Measurements from ENCODE around the gene UNC5CL.
"Not testable (repeated sequence)": the region's sequence is repeated elsewhere in the genome, so short reads cannot be mapped to it uniquely, and the experiment has no call there.

Gene UNC5CL

DNA sequence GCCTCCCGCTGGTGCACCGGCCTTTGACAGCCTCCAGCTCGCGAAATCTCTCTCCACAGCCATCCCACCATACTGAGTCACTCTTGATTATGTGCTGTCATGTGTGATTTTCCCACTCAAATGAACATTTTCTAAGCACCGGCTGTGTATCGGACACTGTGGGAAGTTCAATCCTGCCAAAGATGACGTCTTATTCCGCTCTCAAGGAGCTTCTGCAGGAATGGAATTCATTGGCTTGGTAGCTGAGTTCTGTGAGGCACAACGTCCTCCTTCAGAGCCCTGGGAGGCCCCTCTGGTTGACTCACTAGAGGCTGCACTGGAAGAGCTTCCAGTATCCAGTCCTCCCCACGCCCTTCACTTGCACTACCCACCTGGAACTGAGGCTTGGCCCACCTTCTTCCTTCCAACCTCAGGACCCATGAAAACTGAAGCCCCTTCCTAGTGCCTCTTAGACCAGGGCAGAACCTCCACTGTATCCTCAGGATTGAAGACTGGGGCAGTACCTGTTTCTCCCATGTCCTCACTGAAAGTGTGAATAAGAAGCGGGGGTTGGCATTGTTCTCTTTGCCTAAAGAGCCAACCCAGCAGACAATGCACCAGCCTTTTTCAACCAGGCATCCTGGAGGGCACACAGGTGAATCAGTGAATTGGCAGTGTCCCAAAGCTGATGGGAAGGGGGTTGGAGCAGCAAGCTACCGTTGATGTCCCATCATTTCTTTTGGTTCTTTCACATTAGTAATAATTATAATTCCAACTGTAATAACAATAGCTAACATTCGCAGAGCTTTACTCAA is 1.7 kb downstream of the UNC5CL start:
- no peak for DNase-seq

DNA sequence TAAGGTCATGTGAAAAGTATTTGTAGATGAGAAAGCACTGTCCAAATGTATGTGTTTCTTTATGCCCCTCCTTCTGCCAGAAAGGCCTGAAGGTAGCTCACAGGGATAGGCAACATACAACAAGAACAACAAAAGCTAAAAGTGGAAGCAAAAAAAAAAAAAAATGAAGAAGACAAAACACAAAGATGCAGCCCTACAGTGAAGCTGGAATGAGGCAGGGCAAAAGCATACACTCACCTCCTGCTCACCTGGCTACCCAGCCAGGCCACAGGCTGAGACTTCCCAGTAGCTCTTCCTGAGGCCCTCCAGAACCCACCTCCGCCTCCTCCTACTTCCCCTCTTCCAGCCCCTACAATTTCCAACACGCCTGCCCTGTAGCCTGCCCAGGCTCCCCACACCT is 2.4 kb downstream of the UNC5CL start:
- DNase-seq = no peak

DNA sequence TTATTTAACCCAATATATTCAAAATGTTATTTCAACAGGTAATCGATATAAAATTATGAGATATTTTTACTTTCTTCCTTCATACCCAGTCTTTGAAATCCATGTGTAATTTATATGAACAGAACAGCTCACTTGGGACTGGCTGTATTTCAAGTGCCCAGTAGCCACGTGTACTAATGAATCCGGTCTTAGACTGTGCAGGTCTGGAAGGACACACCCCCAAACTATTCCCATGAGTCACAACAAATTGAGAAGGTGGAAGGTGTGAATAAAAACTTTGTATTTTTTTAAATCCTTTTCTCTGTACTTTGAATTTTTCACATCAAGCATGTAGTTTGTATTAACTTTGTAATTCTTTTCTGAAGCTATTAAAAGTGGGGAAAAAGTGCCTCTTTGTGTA is 2.8 kb downstream of the UNC5CL start:
- no peak for DNase-seq

DNA sequence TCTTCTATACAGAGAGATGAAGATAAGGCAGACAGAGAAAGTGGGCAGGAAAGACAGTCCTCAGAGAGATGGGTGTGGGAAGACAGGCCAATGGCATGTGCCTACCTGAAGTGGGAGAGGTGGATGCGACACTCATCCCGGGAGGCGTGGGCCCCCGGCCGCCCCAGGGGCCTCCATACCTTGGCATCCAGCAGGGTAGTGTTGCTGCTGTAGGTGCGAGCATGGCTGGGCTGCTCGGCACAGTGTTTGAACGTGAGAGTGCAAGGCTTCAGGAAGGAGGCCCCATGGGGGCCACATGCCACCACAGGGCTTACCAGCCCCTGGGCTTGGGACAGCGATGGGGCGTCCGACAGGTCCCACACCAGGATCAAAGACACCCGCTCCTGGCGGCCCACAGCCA is 5.2 kb downstream of the UNC5CL start:
- DNase-seq = no peak

DNA sequence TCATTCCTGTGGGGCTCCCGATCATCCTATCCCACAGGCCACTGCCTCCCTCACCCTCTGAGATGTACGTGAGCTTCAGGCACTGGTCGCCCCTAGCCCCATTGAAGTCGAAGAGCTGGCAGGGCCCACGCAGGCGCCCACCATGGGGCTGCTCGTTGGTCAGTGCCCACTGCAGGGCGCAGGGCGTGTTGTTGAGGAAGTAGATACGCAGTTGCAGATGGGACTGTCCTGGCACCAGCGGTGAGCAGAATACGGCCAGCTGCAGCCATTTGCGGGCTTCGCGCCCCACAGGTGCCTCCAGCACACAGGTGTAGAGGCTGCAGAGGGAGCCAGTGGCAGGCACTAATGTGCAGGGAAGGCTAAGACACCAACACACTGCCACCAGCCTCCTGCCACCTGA is 6.2 kb downstream of the UNC5CL start:
- no peak for DNase-seq

DNA sequence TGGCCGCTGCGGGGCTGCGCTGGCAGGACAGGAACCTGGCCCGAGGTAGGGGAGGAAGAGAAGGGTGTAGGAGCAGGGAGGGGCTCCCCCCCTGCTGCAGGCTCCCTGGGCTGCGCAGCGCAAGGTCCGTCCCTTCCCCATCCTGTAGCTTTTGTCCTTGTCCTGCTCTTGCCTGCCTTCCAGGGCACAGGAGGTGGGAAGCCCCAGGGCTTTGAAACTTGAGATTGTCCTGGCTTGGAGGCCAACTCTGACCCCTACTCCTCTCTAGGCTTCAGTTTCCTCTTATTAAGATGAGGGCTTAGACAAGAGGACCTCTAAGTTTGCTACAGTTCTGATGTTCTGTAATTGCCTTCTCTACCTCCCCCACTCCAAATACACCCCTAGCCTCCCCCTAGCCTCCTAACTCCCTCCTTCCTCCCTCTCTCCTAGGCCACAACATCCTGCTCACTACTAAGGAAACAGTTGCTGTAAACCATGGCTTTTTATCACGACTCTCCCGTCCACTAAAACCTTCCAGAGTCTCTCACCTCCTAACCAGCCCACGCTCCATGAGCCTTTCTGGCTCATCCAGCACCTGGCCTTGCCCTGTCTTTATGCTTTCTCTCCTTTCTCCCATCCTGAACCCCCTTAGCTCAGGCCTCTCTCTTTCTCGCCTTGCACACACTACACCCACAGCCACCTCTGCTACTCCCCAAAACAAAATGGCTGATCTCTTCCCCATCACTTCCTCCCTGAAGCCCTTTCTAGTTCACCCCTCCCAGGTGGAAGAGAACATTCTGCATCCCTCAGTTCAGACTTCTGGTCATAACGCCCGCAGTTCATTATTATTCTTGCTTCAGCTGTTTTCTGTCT is 10.2 kb downstream of the UNC5CL start:
- DNase-seq = peak; percentile 40

DNA sequence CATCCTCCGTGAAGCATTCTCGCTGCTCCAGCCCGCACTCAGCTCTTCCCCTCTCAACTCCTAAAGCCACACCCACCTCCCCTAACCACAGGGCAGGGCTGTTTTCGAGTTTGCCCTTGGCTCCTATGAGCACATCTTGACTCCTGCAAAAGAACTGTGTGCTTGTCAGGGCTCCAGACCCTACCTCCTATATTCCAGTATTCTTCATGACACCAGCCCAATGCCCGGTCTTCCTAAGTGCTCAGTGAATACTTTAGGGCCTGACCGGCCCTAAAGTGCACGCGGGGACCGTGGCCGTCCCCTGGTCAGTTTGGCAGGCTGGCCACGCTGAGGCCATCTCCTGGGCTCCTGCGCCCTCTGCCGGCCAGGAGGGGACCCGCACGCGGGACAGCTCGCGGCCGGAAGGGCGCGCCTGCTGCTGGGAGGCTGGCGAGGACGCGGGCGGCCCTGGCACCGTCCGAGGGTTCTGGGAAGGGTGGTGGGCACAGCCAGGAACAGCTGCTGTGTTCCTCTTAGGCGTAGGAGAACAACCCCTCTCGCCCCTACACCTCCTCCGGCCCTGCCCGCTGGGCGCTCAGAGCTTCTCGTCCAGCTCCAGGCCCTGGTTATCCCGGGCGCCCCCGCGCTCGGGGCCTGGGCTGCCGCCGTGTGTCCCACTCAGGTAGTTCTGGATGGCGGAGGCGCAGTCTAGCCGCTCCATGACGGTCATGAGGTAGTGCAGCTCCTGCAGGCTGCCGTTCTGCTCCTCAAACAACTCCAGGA is 11.0 kb downstream of the UNC5CL start:
- peak; percentile 83 for DNase-seq

DNA sequence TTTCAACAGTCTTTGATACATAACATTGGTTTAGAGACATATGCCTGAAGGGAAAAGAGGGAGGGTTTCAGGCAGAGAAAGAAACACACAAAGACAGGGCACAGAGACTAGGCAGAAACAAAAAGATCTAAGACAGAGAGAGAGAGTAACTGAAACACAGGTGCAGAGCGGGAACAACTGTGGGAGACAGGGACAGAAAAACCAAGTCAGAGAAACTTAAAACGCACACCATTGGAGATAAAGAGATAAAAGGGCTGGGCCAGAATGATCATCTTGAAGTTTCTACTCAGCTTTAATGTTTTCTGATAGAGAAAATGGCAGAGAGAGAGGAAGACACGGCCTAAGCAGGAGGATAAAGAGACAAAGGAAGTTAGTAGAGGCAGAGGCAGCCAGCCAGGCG is 11.8 kb downstream of the UNC5CL start:
- DNase-seq = no peak

DNA sequence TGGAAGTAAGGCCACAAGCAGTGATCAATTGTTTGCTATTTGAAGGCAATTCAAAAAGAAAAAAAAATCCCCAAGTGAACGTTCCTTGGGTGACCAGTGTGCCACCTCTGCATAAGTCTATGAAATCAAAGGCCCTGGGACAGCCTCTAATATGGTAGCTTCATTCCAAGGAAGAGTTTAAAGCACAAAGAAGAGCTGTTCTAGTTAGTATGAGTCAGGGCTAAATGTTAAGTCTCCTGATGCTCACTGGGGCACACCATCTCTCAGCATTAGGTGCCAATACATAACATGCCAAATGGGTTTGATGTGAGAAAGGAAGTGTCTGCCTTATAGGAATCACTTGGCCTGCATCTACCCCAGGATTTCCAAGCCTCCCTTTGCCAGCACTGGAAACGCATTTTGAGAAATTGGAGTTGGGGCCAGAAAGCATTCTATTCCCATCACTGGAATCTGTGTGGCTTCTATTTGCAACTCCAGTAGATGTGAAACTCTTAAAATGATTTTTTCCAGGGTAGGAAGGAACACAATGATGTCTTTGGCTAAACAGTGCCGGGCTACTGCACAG is 13.0 kb downstream of the UNC5CL start:
- DNase-seq = no peak

DNA sequence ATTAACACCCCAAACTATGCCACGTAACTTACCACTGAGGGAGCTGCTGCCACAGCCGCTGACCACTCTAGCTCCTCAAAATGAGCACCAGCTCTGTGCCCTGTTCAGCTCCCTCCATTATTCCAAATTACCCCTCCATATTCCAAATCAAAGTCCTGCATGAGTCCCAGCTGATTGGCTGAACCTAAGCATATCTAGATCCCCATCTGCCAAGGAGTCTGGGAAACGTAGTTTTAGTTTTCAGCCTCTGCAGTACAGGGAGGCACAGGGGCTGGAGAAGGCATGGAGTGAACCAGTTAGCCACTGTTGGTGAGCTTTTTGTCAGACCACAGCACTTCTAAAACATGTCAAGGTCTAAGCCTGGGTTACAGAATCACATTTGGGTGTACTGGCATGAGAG is 15.9 kb downstream of the UNC5CL start:
- no peak for DNase-seq

DNA sequence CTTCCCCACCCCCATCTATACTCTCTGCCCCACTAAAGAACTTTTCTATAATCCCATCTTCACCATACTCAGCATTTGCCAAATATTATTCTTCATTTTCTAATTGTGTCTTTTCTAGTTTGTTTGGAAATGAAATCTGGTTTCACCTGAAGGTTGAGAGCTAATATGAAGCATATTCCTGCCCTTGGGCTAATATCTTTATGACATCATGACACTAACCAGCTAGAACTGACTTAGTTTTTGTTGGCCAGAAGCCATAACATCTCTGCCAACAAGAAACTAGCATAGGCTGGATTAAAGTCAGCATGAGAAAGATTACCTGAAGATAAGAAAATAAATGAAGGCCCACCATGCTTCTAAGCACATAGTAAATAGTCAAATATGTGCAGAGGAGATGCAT is 16.7 kb downstream of the UNC5CL start:
- DNase-seq = no peak

DNA sequence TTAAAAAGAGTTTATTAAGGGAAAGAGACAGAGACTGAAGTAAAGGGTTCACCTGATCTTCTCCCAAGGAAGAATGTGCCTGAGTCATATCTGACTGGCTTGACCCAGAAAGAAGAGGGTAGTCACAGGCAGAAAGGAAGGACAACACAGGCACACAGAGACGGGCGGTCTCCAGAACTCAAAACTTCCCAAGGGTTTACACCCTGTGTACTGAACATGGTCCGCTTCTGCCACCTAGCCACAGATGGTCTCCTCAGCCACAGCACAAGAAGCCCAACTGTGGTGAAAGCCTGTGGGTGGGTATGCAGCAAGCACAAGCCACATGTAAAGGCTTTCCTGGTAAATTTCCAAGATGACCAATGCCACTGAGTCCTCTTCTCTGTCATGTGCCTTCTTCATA is 17.2 kb downstream of the UNC5CL start:
- DNase-seq = no peak

DNA sequence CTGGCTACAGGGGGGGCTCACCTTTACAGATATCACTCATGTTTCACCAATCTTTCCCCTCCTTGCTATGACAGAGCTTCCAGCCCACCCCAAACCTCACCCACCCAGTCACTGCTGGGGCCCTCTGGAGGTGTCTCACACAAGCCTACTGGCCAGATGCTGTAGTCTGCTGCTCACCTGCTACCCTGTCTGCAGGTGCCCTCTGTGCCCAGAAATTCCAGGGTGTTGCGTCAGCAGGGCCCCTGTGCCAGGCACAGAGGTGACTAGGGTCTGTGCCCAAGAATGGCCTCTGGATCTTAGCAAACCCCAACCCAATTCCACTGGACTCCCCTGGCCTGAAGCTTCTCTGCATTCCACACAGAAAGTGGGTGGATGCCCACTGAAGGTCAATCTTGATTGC is 21.4 kb downstream of the UNC5CL start:
- no peak for DNase-seq

DNA sequence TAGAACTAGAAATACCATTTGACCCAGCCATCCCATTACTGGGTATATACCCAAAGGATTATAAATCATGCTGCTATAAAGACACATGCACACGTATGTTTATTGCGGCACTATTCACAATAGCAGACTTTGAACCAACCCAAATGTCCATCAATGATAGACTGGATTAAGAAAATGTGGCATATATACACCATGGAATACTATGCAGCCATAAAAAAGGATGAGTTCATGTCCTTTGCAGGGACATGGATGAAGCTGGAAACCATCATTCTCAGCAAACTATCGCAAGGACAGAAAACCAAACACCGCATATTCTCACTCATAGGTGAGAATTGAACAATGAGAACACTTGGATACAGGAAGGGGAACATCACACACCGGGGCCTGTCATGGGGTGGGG is 23.2 kb downstream of the UNC5CL start:
- not testable (repeated sequence) for DNase-seq

DNA sequence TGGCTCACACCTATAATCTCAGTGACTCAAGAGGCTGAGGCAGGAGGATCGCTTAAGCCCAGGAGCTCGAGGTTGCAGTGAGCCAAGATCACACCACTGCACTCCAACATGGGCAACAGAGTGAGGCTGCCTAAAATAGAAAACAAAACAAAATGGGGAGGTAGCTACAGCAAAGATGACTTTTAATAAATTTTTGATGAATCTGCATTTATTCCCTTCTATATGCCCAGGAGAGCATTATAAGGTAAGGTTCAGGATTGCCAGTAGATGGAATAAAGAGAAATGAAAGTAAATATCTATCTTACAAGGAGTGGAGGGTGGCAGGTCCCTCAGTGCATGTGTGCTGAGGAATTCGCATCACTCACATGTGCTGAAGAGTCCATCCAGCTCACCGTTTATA is 24.2 kb downstream of the UNC5CL start:
- DNase-seq = no peak

DNA sequence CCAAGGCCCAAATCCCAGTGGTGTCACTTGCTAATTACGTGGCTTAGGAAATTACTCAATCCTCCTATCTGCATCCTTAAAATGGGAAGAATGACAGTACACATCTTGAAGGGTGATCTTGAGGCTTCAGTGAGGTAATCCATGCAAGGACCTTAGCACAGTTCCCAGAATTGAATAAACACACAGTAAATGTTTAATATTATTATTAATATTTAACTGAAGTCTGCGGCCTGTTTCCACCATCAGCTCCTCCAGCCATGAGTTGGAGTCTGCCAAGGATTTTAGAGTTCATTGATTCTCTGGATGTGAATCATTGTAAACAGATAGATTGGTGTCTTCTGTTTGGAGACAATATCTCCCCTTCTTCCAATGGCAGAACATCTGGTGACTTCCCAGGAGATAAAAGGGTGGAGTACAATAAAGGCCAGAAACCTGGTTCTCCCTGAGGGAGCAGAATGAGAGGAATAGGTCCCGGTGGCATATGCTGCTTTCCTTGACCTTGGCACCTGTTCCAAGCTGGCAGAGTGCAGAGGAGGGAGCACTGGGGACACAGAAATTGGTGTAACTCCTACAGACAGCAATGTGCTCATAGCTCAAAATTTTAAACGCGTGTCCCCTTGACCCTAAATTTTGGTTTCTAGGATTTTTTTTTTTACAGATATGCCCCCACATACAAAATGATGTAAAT is 25.4 kb downstream of the UNC5CL start:
- DNase-seq = no peak

DNA sequence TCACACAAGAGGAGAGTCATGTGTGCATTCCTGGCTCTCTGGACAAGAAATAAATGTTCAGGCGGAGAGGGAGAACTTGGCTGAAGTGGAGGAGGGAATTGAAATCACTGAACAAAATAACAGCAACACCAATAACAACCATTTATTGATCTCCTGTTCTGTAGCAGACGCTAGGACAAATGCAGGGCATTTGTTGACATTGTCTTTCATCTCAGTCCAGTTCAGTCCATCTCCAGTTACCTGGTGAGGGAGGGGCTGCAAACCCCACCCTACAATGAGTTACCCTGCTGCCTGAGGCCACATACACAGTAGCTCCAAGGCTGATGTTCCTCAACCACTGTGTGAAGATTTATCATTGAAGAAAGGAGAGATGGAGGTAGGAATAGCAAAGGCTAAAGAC is 27.3 kb downstream of the UNC5CL start:
- no peak for DNase-seq

DNA sequence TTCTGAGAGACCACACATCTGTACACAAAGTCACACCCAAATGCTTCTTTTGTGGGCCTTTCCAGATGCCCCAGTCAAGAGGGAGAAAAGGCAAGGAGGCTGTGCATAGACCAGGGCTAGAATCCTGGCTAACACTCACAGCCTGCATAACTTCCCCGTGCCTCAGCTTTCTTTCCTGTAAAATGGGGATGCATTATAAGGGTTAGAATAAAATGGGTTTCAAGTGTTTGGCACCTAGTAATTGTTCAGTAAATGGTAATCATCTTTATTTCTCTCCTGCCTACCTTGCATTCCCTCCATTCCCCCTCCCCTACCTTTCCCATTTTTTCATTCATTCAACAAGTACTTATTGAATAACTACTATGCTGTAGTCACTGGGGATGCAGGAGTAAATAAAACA is 29.4 kb downstream of the UNC5CL start:
- no peak for DNase-seq

DNA sequence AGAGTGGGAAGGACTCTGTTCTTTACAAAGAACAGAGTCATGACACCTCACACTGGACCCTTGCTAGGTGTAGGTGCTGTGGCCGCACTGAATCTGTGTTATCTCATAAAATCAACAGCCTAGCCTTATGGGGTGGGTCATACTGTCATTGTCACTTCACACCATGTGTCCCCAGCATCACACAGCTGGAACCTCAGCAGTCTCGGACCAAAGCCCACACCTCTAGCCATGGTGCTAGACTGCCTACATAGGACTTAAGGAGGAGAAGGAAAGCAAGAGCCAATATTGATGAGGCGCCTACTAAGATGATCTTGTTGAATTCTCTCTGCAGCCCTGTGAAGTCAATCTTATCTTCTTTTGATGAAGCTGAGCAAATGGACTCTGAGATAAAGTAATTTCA is 31.0 kb downstream of the UNC5CL start:
- no peak for DNase-seq

DNA sequence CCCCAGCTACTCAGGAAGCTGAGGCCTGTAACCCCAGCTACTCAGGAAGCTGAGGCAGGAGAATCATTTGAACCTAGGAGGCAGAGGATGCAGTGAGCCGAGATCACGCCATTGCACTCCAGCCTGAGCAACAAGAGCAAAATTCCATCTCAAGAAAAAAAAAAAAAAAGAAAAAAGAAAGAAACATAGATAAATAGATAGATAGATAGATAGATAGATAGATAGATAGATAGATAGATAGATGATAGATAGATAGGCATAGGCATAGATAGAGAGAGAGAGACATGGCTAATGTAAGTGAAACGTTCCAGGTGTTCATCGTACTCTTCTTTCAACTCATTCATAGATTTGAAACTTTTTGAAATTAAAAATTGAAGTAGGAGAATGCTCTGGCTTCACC is 32.0 kb downstream of the UNC5CL start:
- DNase-seq = not testable (repeated sequence)

DNA sequence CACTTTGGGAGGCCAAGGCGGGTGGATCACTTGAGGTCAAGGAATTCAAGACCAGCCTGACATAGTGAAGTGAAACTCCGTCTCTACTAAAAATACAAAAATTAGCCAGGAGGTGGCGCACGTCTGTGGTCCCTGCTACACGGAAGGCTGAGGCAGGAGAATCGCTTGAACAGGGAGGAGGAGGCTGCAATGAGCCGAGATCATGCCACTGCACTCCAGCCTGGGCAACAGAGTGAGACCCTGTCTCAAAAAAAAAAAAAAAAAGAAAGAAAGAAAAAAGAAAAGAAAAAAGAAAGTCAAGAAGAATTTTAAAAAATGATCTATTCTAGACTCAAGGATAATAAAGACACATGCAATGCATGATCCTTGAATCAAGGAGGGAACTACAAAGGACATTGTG is 32.8 kb downstream of the UNC5CL start:
- peak; percentile 51 for DNase-seq

DNA sequence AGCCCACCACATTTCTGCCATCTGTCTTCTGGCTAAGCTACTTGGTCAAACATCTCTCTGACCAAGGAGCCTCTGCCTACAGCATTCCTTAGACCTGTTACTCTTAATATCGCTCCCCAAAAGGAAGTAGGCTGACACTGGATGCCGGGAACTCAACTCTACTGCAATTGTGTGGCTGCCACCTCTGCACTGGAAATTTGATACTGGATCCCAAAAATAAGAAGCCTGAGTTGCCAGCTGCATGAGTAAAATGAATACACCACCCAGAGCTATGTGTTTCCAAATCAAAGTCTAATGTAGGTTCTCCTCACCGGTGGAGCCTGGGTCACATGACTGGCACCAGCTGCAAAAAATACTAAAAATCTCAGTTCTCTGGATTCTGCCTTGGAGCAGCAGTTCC is 36.9 kb downstream of the UNC5CL start:
- DNase-seq = no peak

DNA sequence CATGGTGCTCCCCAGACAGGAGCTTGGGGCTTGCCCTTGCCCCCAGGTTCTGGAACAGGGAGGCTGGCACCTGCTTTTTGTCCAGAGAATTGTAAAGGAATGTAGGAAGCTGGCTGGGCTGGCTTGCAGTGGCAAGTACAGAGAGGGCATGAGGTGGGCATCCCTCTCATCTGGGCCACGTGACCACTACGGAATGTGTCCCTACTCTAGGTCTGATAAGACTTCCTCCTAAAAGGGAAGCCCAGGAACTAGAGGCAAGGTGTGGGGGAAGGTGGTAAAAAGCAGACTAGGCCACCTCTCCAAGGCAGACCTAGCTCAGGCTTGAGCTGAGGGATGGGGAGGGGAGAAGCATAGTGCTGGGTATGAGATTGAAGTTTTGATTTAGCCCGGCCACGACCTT is 38.8 kb downstream of the UNC5CL start:
- DNase-seq = no peak

Measured in GDM1 (cell line).